GM12873 (cell line): ENCODE data around the gene ANKRD53.
A peak's percentile ranks its signal among the peaks of the same experiment; 100 is the strongest.

Experiments
- TF ChIP-seq, protein P1 (sequence below): IDR thresholded peaks from 2 replicates; pipeline ENCODE4 v1.5.1; 2012; ENCODE audit warnings: low read depth, mild to moderate bottlenecking, moderate library complexity, low read length, control low read depth; ENCODE audit not compliant: insufficient read depth; ENCODE audit errors: missing control alignments

ANKRD53 gene

DNA sequence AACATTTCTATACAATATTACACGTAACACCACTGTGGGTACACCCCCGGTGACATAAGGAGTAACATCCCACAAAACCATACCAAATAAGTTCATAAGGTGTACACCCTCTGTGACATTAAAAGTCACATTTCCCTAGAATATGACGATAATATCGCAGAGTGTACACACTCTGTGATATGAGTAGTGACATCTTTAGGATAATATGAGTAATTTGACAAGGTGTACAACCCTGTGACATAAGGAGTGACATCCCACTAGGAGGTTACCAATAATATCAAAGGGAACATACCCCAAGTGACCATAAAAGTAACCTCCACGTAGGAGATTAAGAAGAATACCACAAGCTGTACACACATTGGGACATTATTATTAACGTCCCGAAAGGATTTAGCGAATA lies 40.2 kb downstream of the ANKRD53 start:
- TF ChIP-seq, protein P1, sequence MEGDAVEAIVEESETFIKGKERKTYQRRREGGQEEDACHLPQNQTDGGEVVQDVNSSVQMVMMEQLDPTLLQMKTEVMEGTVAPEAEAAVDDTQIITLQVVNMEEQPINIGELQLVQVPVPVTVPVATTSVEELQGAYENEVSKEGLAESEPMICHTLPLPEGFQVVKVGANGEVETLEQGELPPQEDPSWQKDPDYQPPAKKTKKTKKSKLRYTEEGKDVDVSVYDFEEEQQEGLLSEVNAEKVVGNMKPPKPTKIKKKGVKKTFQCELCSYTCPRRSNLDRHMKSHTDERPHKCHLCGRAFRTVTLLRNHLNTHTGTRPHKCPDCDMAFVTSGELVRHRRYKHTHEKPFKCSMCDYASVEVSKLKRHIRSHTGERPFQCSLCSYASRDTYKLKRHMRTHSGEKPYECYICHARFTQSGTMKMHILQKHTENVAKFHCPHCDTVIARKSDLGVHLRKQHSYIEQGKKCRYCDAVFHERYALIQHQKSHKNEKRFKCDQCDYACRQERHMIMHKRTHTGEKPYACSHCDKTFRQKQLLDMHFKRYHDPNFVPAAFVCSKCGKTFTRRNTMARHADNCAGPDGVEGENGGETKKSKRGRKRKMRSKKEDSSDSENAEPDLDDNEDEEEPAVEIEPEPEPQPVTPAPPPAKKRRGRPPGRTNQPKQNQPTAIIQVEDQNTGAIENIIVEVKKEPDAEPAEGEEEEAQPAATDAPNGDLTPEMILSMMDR: no peak

GRCh38 chr2:71023553-71024243 lies 45.3 kb downstream of the ANKRD53 start:
- TF ChIP-seq, protein P1: peak; percentile 42
